ENCODE measurements around the gene HERC6. TPM values are rescaled to one million over a fixed set of nuclear protein-coding genes. Genes with fewer than 3 reads are reported as not detected.

The HERC6 gene
- total RNA-seq, 2 donors from 2014 or later = 5.7 to 14.9 TPM

GRCh38 chr4:88457307-88458103, 78.9 kb downstream of the HERC6 start:
- peaks cover 31% of the 10 kb centered on the region for H3K4me1 Mint-ChIP-seq (ENCODE audit: low read depth)
- ATAC-seq (replicated peaks in 1 of 2) = peak; percentile 63 to 65

DNA sequence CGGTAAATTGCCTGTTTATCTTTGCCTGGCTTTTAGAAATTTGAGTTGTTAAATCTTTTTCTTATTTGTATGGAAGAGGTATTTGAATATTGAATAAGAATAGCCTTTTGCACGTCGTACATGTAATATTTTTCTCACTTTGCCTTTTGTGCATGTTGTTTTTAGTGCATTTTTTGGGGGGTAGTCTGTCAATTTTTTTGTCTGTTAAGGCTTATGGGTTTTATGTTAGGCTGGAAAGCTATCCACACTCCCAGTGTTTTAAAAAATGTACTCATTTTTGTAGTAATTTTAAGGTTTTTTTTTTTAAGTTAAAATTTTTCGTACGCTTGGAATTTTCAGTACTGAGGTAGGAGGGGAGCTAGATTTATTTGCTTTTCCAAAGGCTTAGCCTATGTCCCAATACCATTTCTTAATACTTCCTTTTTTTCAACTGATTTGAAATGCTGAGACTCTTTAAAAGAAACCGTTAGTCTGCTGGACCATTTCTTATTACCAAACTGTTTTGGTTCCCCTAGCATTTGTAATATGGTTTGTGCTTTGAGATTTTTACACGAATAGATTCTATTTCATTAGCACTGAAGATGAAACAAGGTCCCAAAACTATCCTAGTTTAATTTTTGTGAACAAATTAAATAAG, 79.6 kb downstream of the HERC6 start:
- Mint-ChIP-seq H3K4me1 (ENCODE audit: low read depth) (peaks cover 31% of the 10 kb centered on the region), H3K36me3 (ENCODE audit: insufficient read depth in 2 of 2) (peaks cover 5 to 8% of the 10 kb centered on the region in 2 donors), H3K4me3 (peak overlapping the region; percentile 96 to 97), H3K9me3 (peaks cover 0 to 2% of the 10 kb centered on the region in 2 donors), H3K27ac (peak overlapping the region; percentile 61), H3K27me3 (ENCODE audit: low read depth) (peaks cover 9% of the 10 kb centered on the region)
- ATAC-seq (replicated peaks in 1 of 2) (no peak), DNase-seq (no peak)

More at GRCh38 chr4:88457307-88458103, 78.9 kb downstream of the HERC6 start:
- DNase-seq = peak; percentile 47 to 57
- H3K4me3 Mint-ChIP-seq = peak overlapping the region; percentile 96 to 97
- H3K36me3 Mint-ChIP-seq (ENCODE audit: insufficient read depth in 2 of 2) = peaks cover 5 to 8% of the 10 kb centered on the region in 2 donors
- H3K27me3 Mint-ChIP-seq (ENCODE audit: low read depth) = peaks cover 9% of the 10 kb centered on the region
- peaks cover 0 to 2% of the 10 kb centered on the region in 2 donors for H3K9me3 Mint-ChIP-seq
- H3K27ac Mint-ChIP-seq = peak overlapping the region; percentile 61

GRCh38 chr4:88465653-88466192, 87.1 kb downstream of the HERC6 start:
- no peak overlapping the region for H3K4me3 Mint-ChIP-seq
- H3K36me3 Mint-ChIP-seq (ENCODE audit: insufficient read depth in 2 of 2) = peaks cover 3 to 7% of the 10 kb centered on the region in 2 donors
- no peak for ATAC-seq (replicated peaks in 1 of 2)
- H3K4me1 Mint-ChIP-seq (ENCODE audit: low read depth) = peaks cover 16% of the 10 kb centered on the region
- no peak for DNase-seq
- no peak overlapping the region for H3K27ac Mint-ChIP-seq
- no peaks in the 10 kb centered on the region for H3K27me3 Mint-ChIP-seq (ENCODE audit: low read depth)
- H3K9me3 Mint-ChIP-seq = no peaks in the 10 kb centered on the region

DNA sequence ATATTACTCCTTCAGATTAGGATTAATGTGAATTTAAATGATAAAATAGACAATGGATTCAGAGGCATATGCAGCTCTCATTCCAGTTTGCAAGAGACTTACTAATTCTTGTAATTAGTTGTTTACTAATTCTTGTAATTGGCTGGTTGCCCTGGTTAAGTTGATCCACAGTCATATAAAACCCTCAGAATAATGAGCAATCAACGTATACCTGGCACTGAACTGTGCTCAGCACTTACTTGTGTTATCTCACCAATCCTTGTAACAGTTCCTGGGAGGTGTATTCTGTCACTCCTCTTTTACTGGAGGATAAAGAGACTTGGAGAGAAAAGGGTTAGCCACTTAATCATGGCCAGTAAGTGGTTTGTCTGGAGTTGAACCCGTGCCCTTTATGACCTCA, 88.7 kb downstream of the HERC6 start:
- peak; percentile 51 to 82 for ATAC-seq (replicated peaks in 1 of 2)
- H3K4me1 Mint-ChIP-seq (ENCODE audit: low read depth) = peaks cover 10% of the 10 kb centered on the region

GRCh38 chr4:88477229-88477860, 98.7 kb downstream of the HERC6 start:
- DNase-seq (no peak), ATAC-seq (replicated peaks in 1 of 2) (no peak)
- Mint-ChIP-seq H3K4me1 (ENCODE audit: low read depth) (no peaks in the 10 kb centered on the region), H3K27ac (no peak overlapping the region), H3K36me3 (ENCODE audit: insufficient read depth in 2 of 2) (peaks cover 2 to 9% of the 10 kb centered on the region in 2 donors), H3K4me3 (no peak overlapping the region), H3K9me3 (no peaks in the 10 kb centered on the region), H3K27me3 (ENCODE audit: low read depth) (no peaks in the 10 kb centered on the region)

More for the DNA sequence above, 88.7 kb downstream of the HERC6 start:
- no peaks in the 10 kb centered on the region for H3K27me3 Mint-ChIP-seq (ENCODE audit: low read depth)
- H3K27ac Mint-ChIP-seq = no peak overlapping the region
- no peak for DNase-seq
- H3K9me3 Mint-ChIP-seq = no peaks in the 10 kb centered on the region
- peaks cover 3 to 8% of the 10 kb centered on the region in 2 donors for H3K36me3 Mint-ChIP-seq (ENCODE audit: insufficient read depth in 2 of 2)
- no peak overlapping the region for H3K4me3 Mint-ChIP-seq

DNA sequence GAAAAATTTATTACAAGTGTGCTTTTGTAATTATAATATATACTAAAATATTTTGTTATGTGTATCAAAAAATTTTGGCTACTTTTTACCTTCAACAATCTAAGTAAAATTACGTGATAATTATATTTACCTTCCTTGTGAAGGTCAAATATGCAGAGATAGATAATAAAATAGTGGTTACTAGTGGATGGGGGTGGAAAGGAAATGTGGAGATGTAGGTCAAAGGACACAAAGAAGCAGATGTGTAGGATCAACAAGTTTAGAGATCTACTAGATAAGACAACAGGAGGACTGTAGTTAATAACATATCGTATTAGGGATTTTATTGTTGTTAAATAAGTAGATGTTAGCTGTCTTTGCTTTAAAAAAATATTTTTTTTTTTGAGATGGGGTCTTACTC, 99.6 kb downstream of the HERC6 start:
- Mint-ChIP-seq H3K27me3 (ENCODE audit: low read depth) (no peaks in the 10 kb centered on the region), H3K9me3 (no peaks in the 10 kb centered on the region), H3K4me1 (ENCODE audit: low read depth) (no peaks in the 10 kb centered on the region), H3K4me3 (no peak overlapping the region), H3K27ac (no peak overlapping the region), H3K36me3 (ENCODE audit: insufficient read depth in 2 of 2) (peaks cover under 1 to 6% of the 10 kb centered on the region in 2 donors)
- no peak for DNase-seq
- no peak for ATAC-seq (replicated peaks in 1 of 2)

DNA sequence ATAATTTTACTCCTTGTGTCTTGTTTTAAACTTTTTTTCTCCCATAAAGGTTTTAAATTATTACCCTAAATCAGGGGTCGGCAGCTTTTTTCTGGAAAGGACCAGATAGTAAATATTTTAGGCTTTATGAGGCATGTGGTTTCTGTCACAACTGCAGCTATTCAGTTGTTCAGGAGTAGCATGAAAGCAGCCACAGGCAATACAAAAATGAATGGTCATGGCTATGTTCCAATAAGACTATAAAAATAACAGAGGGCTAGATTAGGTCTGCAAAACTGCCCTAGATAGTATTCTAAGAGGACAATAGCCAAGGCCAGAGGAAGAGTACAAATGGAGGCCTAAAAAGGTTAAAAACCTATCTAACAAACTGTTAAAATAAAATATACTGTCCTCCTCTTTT, 102.9 kb downstream of the HERC6 start:
- no peaks in the 10 kb centered on the region for H3K4me1 Mint-ChIP-seq (ENCODE audit: low read depth)
- ATAC-seq (replicated peaks in 1 of 2) (no peak), DNase-seq (no peak)
- H3K27ac Mint-ChIP-seq = no peak overlapping the region
- peaks cover 0 to 3% of the 10 kb centered on the region in 2 donors for H3K36me3 Mint-ChIP-seq (ENCODE audit: insufficient read depth in 2 of 2)
- H3K27me3 Mint-ChIP-seq (ENCODE audit: low read depth) = no peaks in the 10 kb centered on the region
- H3K9me3 Mint-ChIP-seq = no peaks in the 10 kb centered on the region
- H3K4me3 Mint-ChIP-seq = no peak overlapping the region

GRCh38 chr4:88489100-88489761, 110.6 kb downstream of the HERC6 start:
- DNase-seq = no peak
- Mint-ChIP-seq H3K9me3 (no peaks in the 10 kb centered on the region), H3K36me3 (ENCODE audit: insufficient read depth in 2 of 2) (peaks cover 1 to 5% of the 10 kb centered on the region in 2 donors), H3K27me3 (ENCODE audit: low read depth) (no peaks in the 10 kb centered on the region), H3K27ac (peak overlapping the region; percentile 91), H3K4me1 (ENCODE audit: low read depth) (peaks cover 15% of the 10 kb centered on the region), H3K4me3 (peak overlapping the region; percentile 15 to 62)
- ATAC-seq (replicated peaks in 1 of 2) = peak; percentile 77 to 80

Other genes with a start within 250 kb of the HERC6 start
- gene ABCG2, start 220.2 kb upstream of the HERC6 start, total RNA-seq = 1 to 10 TPM in 1 of 2 donors, under 1 TPM in 1; 0.28 to 2.3 TPM
- 10 to 100 TPM; 61.2 to 85.3 TPM for gene PPM1K, start 94.3 kb upstream of the HERC6 start, total RNA-seq
- gene HERC5, start 78.3 kb downstream of the HERC6 start, total RNA-seq = 10 to 100 TPM; 21.1 to 49.9 TPM
- 10 to 100 TPM; 56.1 to 59.3 TPM for gene PYURF, start 144.9 kb downstream of the HERC6 start, total RNA-seq
- 10 to 100 TPM; 22.0 to 32.3 TPM for gene HERC3, start 213.6 kb downstream of the HERC6 start, total RNA-seq